ENCODE measurements around the gene CYTH2.

DNA sequence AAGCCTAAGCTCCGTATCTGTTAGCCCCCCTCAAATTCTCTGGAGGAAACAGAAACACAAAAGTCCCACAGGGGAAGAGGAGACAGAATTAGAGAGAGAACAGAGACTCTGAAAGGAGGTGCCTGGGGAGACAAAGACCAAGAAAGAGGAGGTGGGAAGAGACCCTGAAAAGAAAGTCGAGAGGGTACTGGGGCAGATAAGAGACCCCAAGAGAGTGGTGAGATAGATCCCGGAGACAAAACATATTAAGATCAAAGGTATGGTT lies 24.3 kb upstream of the CYTH2 start:
- TF ChIP-seq, protein P1, sequence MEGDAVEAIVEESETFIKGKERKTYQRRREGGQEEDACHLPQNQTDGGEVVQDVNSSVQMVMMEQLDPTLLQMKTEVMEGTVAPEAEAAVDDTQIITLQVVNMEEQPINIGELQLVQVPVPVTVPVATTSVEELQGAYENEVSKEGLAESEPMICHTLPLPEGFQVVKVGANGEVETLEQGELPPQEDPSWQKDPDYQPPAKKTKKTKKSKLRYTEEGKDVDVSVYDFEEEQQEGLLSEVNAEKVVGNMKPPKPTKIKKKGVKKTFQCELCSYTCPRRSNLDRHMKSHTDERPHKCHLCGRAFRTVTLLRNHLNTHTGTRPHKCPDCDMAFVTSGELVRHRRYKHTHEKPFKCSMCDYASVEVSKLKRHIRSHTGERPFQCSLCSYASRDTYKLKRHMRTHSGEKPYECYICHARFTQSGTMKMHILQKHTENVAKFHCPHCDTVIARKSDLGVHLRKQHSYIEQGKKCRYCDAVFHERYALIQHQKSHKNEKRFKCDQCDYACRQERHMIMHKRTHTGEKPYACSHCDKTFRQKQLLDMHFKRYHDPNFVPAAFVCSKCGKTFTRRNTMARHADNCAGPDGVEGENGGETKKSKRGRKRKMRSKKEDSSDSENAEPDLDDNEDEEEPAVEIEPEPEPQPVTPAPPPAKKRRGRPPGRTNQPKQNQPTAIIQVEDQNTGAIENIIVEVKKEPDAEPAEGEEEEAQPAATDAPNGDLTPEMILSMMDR (IDR thresholded peaks at IDR 0.05; ENCODE audit: low read length), result no peak
- no peak for TF ChIP-seq EZH2phosphoT487 (IDR thresholded peaks at IDR 0.05; ENCODE audit: low read length)

Data from MM.1S (cell line).